GM18505 (cell line): ENCODE data around the gene AOPEP.

Experiments
- ATAC-seq: cut with Tn5 transposase; IDR thresholded peaks from one replicate; pipeline ENCODE4 v1.9.1; 2021; ENCODE audit not compliant: unreplicated experiment
- POLR2A ChIP-seq: IDR thresholded peaks from 4 replicates; pipeline ENCODE4 v1.6.1; 2011; ENCODE audit warnings: borderline replicate concordance; ENCODE audit not compliant: insufficient read depth, insufficient read length; ENCODE audit errors: extremely low read depth

AOPEP gene

GRCh38 chr9:94758880-94759279 is 32.4 kb downstream of the AOPEP start:
- no peak for TF ChIP-seq POLR2A
- ATAC-seq: no peak

- no peak for TF ChIP-seq POLR2A
- no peak for ATAC-seq
These were observed 33.5 kb downstream of the AOPEP start for GRCh38 chr9:94760010-94760409.

GRCh38 chr9:94760660-94761059 is 34.2 kb downstream of the AOPEP start:
- no peak for ATAC-seq
- TF ChIP-seq POLR2A: no peak

GRCh38 chr9:94761481-94761880 is 35.0 kb downstream of the AOPEP start:
- no peak for TF ChIP-seq POLR2A
- no peak for ATAC-seq

- TF ChIP-seq POLR2A: no peak
- no peak for ATAC-seq
These were observed 41.0 kb downstream of the AOPEP start for GRCh38 chr9:94767331-94768072.

GRCh38 chr9:94768766-94769165 is 42.3 kb downstream of the AOPEP start:
- no peak for TF ChIP-seq POLR2A
- no peak for ATAC-seq

GRCh38 chr9:94770334-94770733 is 43.8 kb downstream of the AOPEP start:
- no peak for TF ChIP-seq POLR2A
- ATAC-seq: no peak

GRCh38 chr9:94771096-94771495 is 44.6 kb downstream of the AOPEP start:
- no peak for TF ChIP-seq POLR2A
- no peak for ATAC-seq

- ATAC-seq: no peak
- no peak for TF ChIP-seq POLR2A
These were observed 45.6 kb downstream of the AOPEP start for GRCh38 chr9:94772144-94772543.

- no peak for TF ChIP-seq POLR2A
- no peak for ATAC-seq
These were observed 46.3 kb downstream of the AOPEP start for GRCh38 chr9:94772639-94773303.

- no peak for ATAC-seq
- TF ChIP-seq POLR2A: no peak
These were observed 47.2 kb downstream of the AOPEP start for GRCh38 chr9:94773655-94774054.

GRCh38 chr9:94778013-94778412 is 51.5 kb downstream of the AOPEP start:
- TF ChIP-seq POLR2A: no peak
- no peak for ATAC-seq

GRCh38 chr9:94779031-94779430 is 52.5 kb downstream of the AOPEP start:
- TF ChIP-seq POLR2A: no peak
- no peak for ATAC-seq

- TF ChIP-seq POLR2A: no peak
- ATAC-seq: no peak
These were observed 53.3 kb downstream of the AOPEP start for GRCh38 chr9:94779693-94780290.

GRCh38 chr9:94780516-94780950 is 54.0 kb downstream of the AOPEP start:
- ATAC-seq: no peak
- no peak for TF ChIP-seq POLR2A
